A673 (cell line): ENCODE measurements around the gene MS4A18. TPM values are rescaled to one million over a fixed set of nuclear protein-coding genes. Genes with fewer than 3 reads are reported as not detected.
"Not testable (repeated sequence)": the region's sequence is repeated elsewhere in the genome, so short reads cannot be mapped to it uniquely, and the experiment has no call there.

Experiments used
- Bru-seq: library from RNA; stranded (reverse); fragments of 400-500 nt; gene quantifications from one replicate; lab custom pipeline; 2021; lab: Mats Ljungman, UMichigan
- BruChase-seq, 2 experiments: library from RNA; stranded (reverse); fragments of 400-500 nt; gene quantifications; one replicate each; lab custom pipeline; 2021; lab: Mats Ljungman, UMichigan
- BruUV-seq: library from RNA; stranded (reverse); fragments of 400-500 nt; replicated peaks from 2 replicates; lab custom pipeline; 2021; lab: Mats Ljungman, UMichigan
- CTCF ChIA-PET: fragments of 300-600 bp; sonication (Branson Sonifier 250); formaldehyde crosslinking; loops from one replicate; lab custom pipeline; 2022; ENCODE audit warnings: antibody characterized with exemption; lab: Charles Lee
- POLR2A ChIA-PET: fragments of 300-600 bp; sonication (Branson Sonifier 250); formaldehyde crosslinking; loops from one replicate; lab custom pipeline; 2022; ENCODE audit warnings: antibody characterized with exemption; ENCODE audit not compliant: low non-redundant PET; lab: Charles Lee
- DNase-seq: peaks from one replicate; pipeline ENCODE4 v3.0.0-alpha.2; 2015; ENCODE audit warnings: low spot score
- H3K27ac ChIP-seq: fragments of 200-600 bp; sonication (generic); 2 replicates; pipeline ENCODE4 v1.5.1; 2016; ENCODE audit warnings: mixed run types, low read depth, mild to moderate bottlenecking, mixed read lengths, antibody characterized with exemption, low read length; ENCODE audit not compliant: poor library complexity, severe bottlenecking
- H3K27me3 ChIP-seq: fragments of 200-600 bp; sonication (generic); replicated peaks from 2 replicates; pipeline ENCODE4 v1.6.1; 2017; ENCODE audit warnings: mixed run types, low read depth, mild to moderate bottlenecking, mixed read lengths, antibody characterized with exemption, low read length; ENCODE audit not compliant: insufficient read depth, poor library complexity
- H3K36me3 ChIP-seq: fragments of 200-600 bp; sonication (generic); 2 replicates; pipeline ENCODE4 v1.6.1; 2016; ENCODE audit warnings: mixed run types, mild to moderate bottlenecking, mixed read lengths, antibody characterized with exemption, low read length; ENCODE audit not compliant: insufficient read depth, poor library complexity, severe bottlenecking
- H3K4me1 ChIP-seq: fragments of 200-600 bp; sonication (generic); 2 replicates; pipeline ENCODE4 v1.6.1; 2017; ENCODE audit warnings: mixed run types, mild to moderate bottlenecking, mixed read lengths, antibody characterized with exemption, low read length; ENCODE audit not compliant: insufficient read depth, poor library complexity, severe bottlenecking
- H3K4me3 ChIP-seq: fragments of 200-600 bp; sonication (generic); 2 replicates; pipeline ENCODE4 v1.5.1; 2016; ENCODE audit warnings: low read depth, mixed run types, mild to moderate bottlenecking, mixed read lengths, low read length; ENCODE audit not compliant: poor library complexity, severe bottlenecking
- H3K9me3 ChIP-seq: fragments of 200-600 bp; sonication (generic); 2 replicates; pipeline ENCODE4 v1.6.1; 2016; ENCODE audit warnings: mixed run types, low read depth, mild to moderate bottlenecking, mixed read lengths, antibody characterized with exemption, low read length; ENCODE audit not compliant: poor library complexity, severe bottlenecking
- CTCF ChIP-seq: fragments of 300-800, 200-600 bp; sonication (generic); conservative IDR thresholded peaks from 2 replicates; pipeline ENCODE4 v1.5.1; 2017; ENCODE audit warnings: low read depth, mild to moderate bottlenecking, antibody characterized with exemption, low read length, moderate library complexity, mixed read lengths
- EZH2 ChIP-seq: fragments of 200-600 bp; sonication (generic); IDR thresholded peaks from 2 replicates; pipeline ENCODE4 v1.6.1; 2017; ENCODE audit warnings: borderline replicate concordance, low read depth, mild to moderate bottlenecking, mixed read lengths, antibody characterized with exemption, low read length; ENCODE audit not compliant: poor library complexity, severe bottlenecking
- intact Hi-C: fragments of 100-400 bp; cut with micrococcal nuclease; formaldehyde crosslinking; loops from one replicate; pipeline ENCODE4 v1.10.0; 2022; ENCODE audit not compliant: unreplicated experiment
- long read RNA-seq: library from polyadenylated mRNA; stranded (forward); transcript quantifications from one replicate; pipeline ENCODE4 v2.0.0, GENCODE V29; 2022
- total RNA-seq: library from RNA; stranded (reverse); gene quantifications from 2 replicates; pipeline ENCODE4 v1.2.3, GENCODE V29; 2021

The MS4A18 gene
- total RNA-seq = not detected in 2 replicates
- Bru-seq, nascent RNA = not detected
- not detected for BruChase-seq, experiment 1, labeled RNA remaining after a 2-hour chase
- not detected for BruChase-seq, experiment 2, labeled RNA remaining after a 6-hour chase
- long read RNA-seq = 0 reads

GRCh38 chr11:60724420-60724819, at the start of gene MS4A18:
Gene MS4A18, plus strand, starts transcription at chr11:60724720.
- TF ChIP-seq EZH2 = no peak
- TF ChIP-seq CTCF = no peak
- CTCF ChIA-PET = no interaction called here
- no peak for DNase-seq
- Histone ChIP-seq H3K27ac (no peak within 1 kb of the TSS), H3K4me1 (no peaks in the 10 kb centered on the region), H3K27me3 (peaks cover 37% of the 10 kb centered on the region), H3K4me3 (no peak within 1 kb of the TSS), H3K9me3 (no peaks in the 10 kb centered on the region), H3K36me3 (no peaks in the 10 kb centered on the region)
- POLR2A ChIA-PET = no interaction called here
- BruUV-seq = no TSS peak
- intact Hi-C loops = no loop called here

DNA sequence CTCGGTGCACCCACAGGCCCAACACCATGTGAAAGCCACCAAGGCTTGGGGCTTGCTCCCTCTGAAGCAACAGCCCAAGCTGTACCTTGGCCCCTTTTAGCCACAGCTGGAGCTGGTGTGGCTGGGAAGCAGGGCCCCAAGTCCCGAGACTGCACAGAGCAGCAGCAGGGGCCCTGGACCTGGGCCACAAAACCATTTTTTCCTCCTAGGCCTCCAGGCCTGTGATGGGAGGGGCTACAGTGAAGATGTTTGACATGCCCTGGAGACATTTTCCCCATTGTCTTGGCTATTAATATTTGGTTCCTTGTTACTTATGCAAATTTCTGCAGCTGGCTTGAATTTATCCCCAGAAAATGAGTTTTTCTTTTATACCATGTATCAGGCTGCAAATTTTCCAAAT, 46.3 kb upstream of the MS4A18 start:
- H3K27me3 ChIP-seq, H3K4me1 ChIP-seq, BruUV-seq, H3K36me3 ChIP-seq, H3K4me3 ChIP-seq, DNase-seq, CTCF ChIA-PET, intact Hi-C loops, H3K27ac ChIP-seq, POLR2A ChIA-PET: not testable (repeated sequence)
- peaks cover 11% of the 10 kb centered on the region for H3K9me3 ChIP-seq

DNA sequence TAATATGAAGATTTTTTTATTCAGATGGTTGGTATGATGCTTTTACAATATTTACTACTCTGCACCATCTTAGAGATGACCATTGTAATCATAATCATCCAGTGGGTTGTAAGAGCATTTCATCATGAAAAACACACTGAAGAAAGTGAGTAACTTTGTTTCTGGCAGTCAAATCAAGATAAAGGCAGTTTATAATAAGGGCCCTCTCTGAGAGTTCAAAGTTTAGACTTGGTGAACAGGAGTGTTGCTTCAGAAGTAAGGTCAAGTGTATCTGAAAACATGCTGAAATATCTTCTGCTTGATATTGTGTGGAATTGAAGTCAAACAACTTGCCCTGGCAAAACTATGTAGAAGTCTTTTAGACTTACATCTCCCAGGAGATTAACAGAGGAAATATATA, 44.6 kb upstream of the MS4A18 start:
- Histone ChIP-seq H3K4me3 (no peak overlapping the region), H3K4me1 (no peaks in the 10 kb centered on the region), H3K27me3 (no peaks in the 10 kb centered on the region), H3K9me3 (peaks cover 9% of the 10 kb centered on the region), H3K36me3 (no peaks in the 10 kb centered on the region), H3K27ac (no peak overlapping the region)
- DNase-seq = no peak
- TF ChIP-seq CTCF (no peak), EZH2 (no peak)
- CTCF ChIA-PET = no interaction called here
- POLR2A ChIA-PET = no interaction called here
- BruUV-seq = no TSS peak
- intact Hi-C loops = no loop called here

DNA sequence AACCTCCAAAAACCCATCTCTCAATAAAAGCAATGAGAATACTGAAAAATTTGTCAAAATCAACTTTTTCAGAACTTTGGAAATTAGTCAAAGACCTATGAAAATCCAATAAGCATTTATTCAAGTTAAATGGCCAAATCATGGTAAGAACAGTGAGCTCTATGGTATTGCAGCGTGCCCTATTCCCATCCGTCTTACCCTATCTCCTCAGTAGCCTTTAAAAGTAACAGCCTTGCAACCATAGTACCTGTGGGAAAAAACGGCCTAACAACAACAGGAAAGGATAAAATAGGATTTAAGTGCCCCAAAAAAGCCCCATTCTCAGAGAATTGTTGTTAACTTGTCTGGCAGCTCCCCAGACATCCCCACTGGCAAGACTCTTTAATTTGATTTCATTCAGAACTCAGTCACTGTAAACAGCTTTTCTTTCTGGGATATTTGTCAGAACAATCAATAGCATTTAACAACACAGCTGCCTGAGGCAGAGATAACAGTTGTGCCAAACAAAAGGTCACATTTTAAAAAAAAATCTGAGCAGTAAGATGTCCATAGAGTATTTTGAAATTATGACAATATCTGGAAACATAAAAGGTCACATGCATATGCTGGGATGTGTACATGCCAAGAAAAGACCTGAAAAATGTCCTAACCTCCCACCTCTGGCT, 43.9 kb upstream of the MS4A18 start:
- intact Hi-C loops = no loop called here

GRCh38 chr11:60684541-60684848, 40.0 kb upstream of the MS4A18 start:
- H3K27ac ChIP-seq, H3K36me3 ChIP-seq, H3K4me3 ChIP-seq, BruUV-seq, H3K9me3 ChIP-seq, CTCF ChIA-PET, intact Hi-C loops, H3K27me3 ChIP-seq, H3K4me1 ChIP-seq, DNase-seq: not testable (repeated sequence)
- POLR2A ChIA-PET = interaction anchor here (0.6 kb wide), 1 partner anchor 491 kb away, joined by 3 read pairs; no protein-coding TSS in a partner anchor

More for the DNA sequence above, 43.9 kb upstream of the MS4A18 start:
- DNase-seq = no peak
- POLR2A ChIA-PET = no interaction called here
- H3K27me3 ChIP-seq = no peaks in the 10 kb centered on the region
- H3K27ac ChIP-seq = no peak overlapping the region
- BruUV-seq = no TSS peak
- peaks cover 9% of the 10 kb centered on the region for H3K9me3 ChIP-seq
- CTCF ChIA-PET = no interaction called here
- H3K36me3 ChIP-seq = no peaks in the 10 kb centered on the region
- no peaks in the 10 kb centered on the region for H3K4me1 ChIP-seq
- no peak for TF ChIP-seq CTCF
- no peak for TF ChIP-seq EZH2
- H3K4me3 ChIP-seq = no peak overlapping the region
